H9 (cell line): ENCODE results near the gene HOMER1. TPM values are rescaled to one million over a fixed set of nuclear protein-coding genes. Genes with fewer than 3 reads are reported as not detected.

ENCODE experiments used
- DNase-seq: peaks from one replicate; pipeline ENCODE4 v3.0.0-alpha.2; 2017
- H2AFZ ChIP-seq: one replicate; pipeline ENCODE4 v1.6.1; 2013; ENCODE audit warnings: mild to moderate bottlenecking, low read length, control low read depth, moderate library complexity
- H2AK5ac ChIP-seq: 2 replicates; pipeline ENCODE4 v1.6.1; 2013; ENCODE audit warnings: low read length, control low read depth, mixed read lengths; ENCODE audit not compliant: insufficient read length
- H2BK120ac ChIP-seq: one replicate; pipeline ENCODE4 v1.6.1; 2013; ENCODE audit warnings: low read depth, mild to moderate bottlenecking, low read length, control low read depth, inconsistent platforms; ENCODE audit not compliant: poor library complexity, severe bottlenecking
- H2BK12ac ChIP-seq: 2 replicates; pipeline ENCODE4 v1.6.1; 2013; ENCODE audit warnings: low read length, control low read depth, mixed read lengths, low read depth; ENCODE audit not compliant: insufficient read length
- H2BK15ac ChIP-seq: 2 replicates; pipeline ENCODE4 v1.6.1; 2013; ENCODE audit warnings: low read depth, low read length, control low read depth
- H2BK20ac ChIP-seq: one replicate; pipeline ENCODE4 v1.6.1; 2013; ENCODE audit warnings: low read depth, mild to moderate bottlenecking, low read length, control low read depth, inconsistent platforms; ENCODE audit not compliant: poor library complexity, severe bottlenecking
- H2BK5ac ChIP-seq: 2 replicates; pipeline ENCODE4 v1.6.1; 2013; ENCODE audit warnings: low read length, control low read depth, mixed read lengths; ENCODE audit not compliant: insufficient read length
- H3K14ac ChIP-seq: 2 replicates; pipeline ENCODE4 v1.6.1; 2013; ENCODE audit warnings: low read length, control low read depth; ENCODE audit not compliant: insufficient read depth
- H3K18ac ChIP-seq: 2 replicates; pipeline ENCODE4 v1.6.1; 2013; ENCODE audit warnings: low read depth, mild to moderate bottlenecking, mixed read lengths, low read length, control low read depth; ENCODE audit not compliant: insufficient read length
- H3K23ac ChIP-seq: 2 replicates; pipeline ENCODE4 v1.6.1; 2013; ENCODE audit warnings: low read length, control low read depth, mixed read lengths, low read depth; ENCODE audit not compliant: insufficient read length
- H3K23me2 ChIP-seq: 2 replicates; pipeline ENCODE4 v1.6.1; 2013; ENCODE audit warnings: low read depth, mild to moderate bottlenecking, mixed read lengths, low read length, control low read depth; ENCODE audit not compliant: insufficient read length, poor library complexity, severe bottlenecking
- H3K27ac ChIP-seq: 2 replicates; pipeline ENCODE4 v1.5.1; 2013; ENCODE audit warnings: low read length, control low read depth, mixed read lengths, low read depth; ENCODE audit not compliant: insufficient read length
- H3K27me3 ChIP-seq: 2 replicates; pipeline ENCODE4 v1.6.1; 2013; ENCODE audit warnings: low read length, control low read depth, inconsistent platforms; ENCODE audit not compliant: insufficient read depth
- H3K4ac ChIP-seq: 2 replicates; pipeline ENCODE4 v1.6.1; 2013; ENCODE audit warnings: low read depth, mild to moderate bottlenecking, control low read depth, inconsistent platforms, low read length, moderate library complexity
- H3K4me1 ChIP-seq: 2 replicates; pipeline ENCODE4 v1.6.1; 2013; ENCODE audit warnings: low read length, control low read depth, inconsistent platforms; ENCODE audit not compliant: insufficient read depth
- H3K4me2 ChIP-seq: 2 replicates; pipeline ENCODE4 v1.6.1; 2013; ENCODE audit warnings: low read length, control low read depth, mixed read lengths; ENCODE audit not compliant: insufficient read length, insufficient read depth
- H3K56ac ChIP-seq: 2 replicates; pipeline ENCODE4 v1.6.1; 2013; ENCODE audit warnings: low read depth, mild to moderate bottlenecking, mixed read lengths, low read length, control low read depth; ENCODE audit not compliant: insufficient read length
- H3K79me1 ChIP-seq: 2 replicates; pipeline ENCODE4 v1.6.1; 2013; ENCODE audit warnings: low read depth, mild to moderate bottlenecking, moderate library complexity, low read length, control low read depth, inconsistent platforms; ENCODE audit not compliant: insufficient read depth, poor library complexity, severe bottlenecking
- H3K79me2 ChIP-seq: 2 replicates; pipeline ENCODE4 v1.6.1; 2013; ENCODE audit warnings: low read length, control low read depth, inconsistent platforms; ENCODE audit not compliant: insufficient read depth
- H3K9ac ChIP-seq: 2 replicates; pipeline ENCODE4 v1.6.1; 2013; ENCODE audit warnings: low read length, control low read depth, mixed read lengths; ENCODE audit not compliant: insufficient read length; ENCODE audit errors: extremely low read depth
- H3K9me3 ChIP-seq: one replicate; pipeline ENCODE4 v1.6.1; 2013; ENCODE audit warnings: low read depth, low read length, inconsistent platforms; ENCODE audit not compliant: control insufficient read depth
- H3T11ph ChIP-seq: one replicate; pipeline ENCODE4 v1.6.1; 2013; ENCODE audit warnings: mild to moderate bottlenecking, low read length, control low read depth, inconsistent platforms
- H4K20me1 ChIP-seq: one replicate; pipeline ENCODE4 v1.6.1; 2013; ENCODE audit not compliant: control insufficient read depth, insufficient read length, insufficient read depth
- H4K5ac ChIP-seq: 2 replicates; pipeline ENCODE4 v1.6.1; 2013; ENCODE audit warnings: low read depth, mild to moderate bottlenecking, mixed read lengths, low read length, control low read depth; ENCODE audit not compliant: insufficient read length
- H4K8ac ChIP-seq: replicated peaks from 2 replicates; pipeline ENCODE4 v1.6.1; 2013; ENCODE audit warnings: low read length, control low read depth, mixed read lengths, low read depth; ENCODE audit not compliant: insufficient read length
- H4K91ac ChIP-seq: 2 replicates; pipeline ENCODE4 v1.6.1; 2013; ENCODE audit warnings: low read depth, mild to moderate bottlenecking, moderate library complexity, mixed read lengths, low read length, control low read depth; ENCODE audit not compliant: insufficient read length
- H3K27ac Mint-ChIP-seq, 3 experiments: 2 replicates in 2 of 3; 3 replicates in 1 of 3; pipeline ENCODE4 v1.8.0; 2020 to 2021; ENCODE audit warnings: mixed read lengths in 3 of 3, mild to moderate bottlenecking in 1 of 3, moderate library complexity in 1 of 3
- H3K27me3 Mint-ChIP-seq: 2 replicates; pipeline ENCODE4 v1.8.0; 2021; ENCODE audit warnings: low read depth, mild to moderate bottlenecking, moderate library complexity, mixed read lengths
- H3K36me3 Mint-ChIP-seq, 3 experiments: 2 replicates in 2 of 3; 3 replicates in 1 of 3; pipeline ENCODE4 v1.8.0; 2020 to 2021; ENCODE audit warnings: low read depth in 3 of 3, mixed read lengths in 3 of 3; ENCODE audit not compliant: insufficient read depth in 1 of 3
- H3K4me1 Mint-ChIP-seq, 2 experiments: 2 replicates each; pipeline ENCODE4 v1.8.0; 2020; ENCODE audit warnings: mixed read lengths in 2 of 2
- H3K4me3 Mint-ChIP-seq, 2 experiments: 2 replicates in 1 of 2; 3 replicates in 1 of 2; pipeline ENCODE4 v1.8.0; 2020 to 2021; ENCODE audit warnings: mild to moderate bottlenecking in 2 of 2, mixed read lengths in 2 of 2, moderate library complexity in 1 of 2
- H3K9me3 Mint-ChIP-seq, 2 experiments: 2 replicates in 1 of 2; 3 replicates in 1 of 2; pipeline ENCODE4 v1.8.0; 2020; ENCODE audit warnings: mild to moderate bottlenecking in 2 of 2, mixed read lengths in 2 of 2, moderate library complexity in 1 of 2
- CTCF ChIP-seq: fragments of 200-600 bp; sonication (generic); conservative IDR thresholded peaks from 3 replicates; pipeline ENCODE4 v1.8.0; 2021; ENCODE audit warnings: antibody characterized with exemption, mild to moderate bottlenecking
- WGBS: extraction: QIAGEN DNeasy Blood & Tissue Kit; methylation state at CpG from one replicate; pipeline ENCODE4 v1.1.7; 2013; ENCODE audit warnings: missing lambda C conversion rate, low lambda C conversion rate, mixed read lengths; ENCODE audit not compliant: insufficient read length; ENCODE audit errors: extremely low coverage; 5-methylcytosine and 5-hydroxymethylcytosine counted together
- total RNA-seq: library from RNA; stranded (reverse); gene quantifications from 2 replicates; pipeline ENCODE4 v1.2.1, GENCODE V29; 2021

HOMER1 gene
- total RNA-seq, 1 experiment from 2014 or later = 39.5 TPM

DNA sequence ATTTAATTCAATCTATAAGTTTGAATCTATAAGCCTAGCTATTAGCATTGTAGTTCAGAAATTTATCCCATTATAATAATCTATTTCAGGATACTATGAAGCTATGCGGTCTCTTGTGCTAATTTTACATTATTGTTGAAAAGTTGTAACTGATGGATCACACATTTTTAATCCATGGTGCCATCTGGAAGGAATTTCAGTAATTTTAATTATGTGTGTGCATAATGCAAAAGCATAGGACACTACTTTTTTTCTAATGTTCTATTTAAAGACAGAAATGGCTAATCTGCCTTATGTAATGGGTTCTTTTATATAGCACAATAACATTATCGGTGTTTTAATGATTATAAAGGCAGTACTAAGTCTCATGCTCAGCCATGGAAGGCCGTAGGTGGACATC, 90.6 kb downstream of the HOMER1 start:
- H3K79me1 ChIP-seq = no peaks in the 10 kb centered on the region
- H2BK120ac ChIP-seq = no peak overlapping the region
- H4K91ac ChIP-seq = no peak overlapping the region
- H3K9me3 ChIP-seq = no peaks in the 10 kb centered on the region
- H3K18ac ChIP-seq = no peak overlapping the region
- H3K27me3 Mint-ChIP-seq = no peaks in the 10 kb centered on the region
- peaks cover 0 to 5% (median 0%) of the 10 kb centered on the region in 3 experiments; a peak in 2 of 7 replicates for H3K36me3 Mint-ChIP-seq
- no peak overlapping the region for H3K9ac ChIP-seq
- no peak overlapping the region for H3T11ph ChIP-seq
- H2AK5ac ChIP-seq = no peak overlapping the region
- H3K4me1 Mint-ChIP-seq = no peaks in the 10 kb centered on the region
- no peaks in the 10 kb centered on the region for H3K27me3 ChIP-seq
- WGBS = no CpG with 5 or more reads among the region's 3 CpGs
- DNase-seq = no peak
- no peak overlapping the region for H3K14ac ChIP-seq
- H3K4me2 ChIP-seq = no peak overlapping the region
- H2BK15ac ChIP-seq = no peak overlapping the region
- no peak overlapping the region for H2BK20ac ChIP-seq
- no peak overlapping the region for H3K4me3 Mint-ChIP-seq
- no peaks in the 10 kb centered on the region for H4K20me1 ChIP-seq
- TF ChIP-seq CTCF = no peak
- no peaks in the 10 kb centered on the region for H3K4me1 ChIP-seq
- no peak overlapping the region for H3K27ac ChIP-seq
- no peak overlapping the region for H3K27ac Mint-ChIP-seq
- H3K56ac ChIP-seq = no peak overlapping the region
- H3K23ac ChIP-seq = no peak overlapping the region
- H4K8ac ChIP-seq = no peak overlapping the region
- no peak overlapping the region for H2BK12ac ChIP-seq
- H3K23me2 ChIP-seq = no peaks in the 10 kb centered on the region
- H3K79me2 ChIP-seq = no peaks in the 10 kb centered on the region
- H3K9me3 Mint-ChIP-seq = no peaks in the 10 kb centered on the region; a peak in 1 of 5 replicates
- no peak overlapping the region for H2BK5ac ChIP-seq
- H3K4ac ChIP-seq = no peak overlapping the region
- no peak overlapping the region for H2AFZ ChIP-seq
- no peak overlapping the region for H4K5ac ChIP-seq
